Stimulated activated naive CD8-positive, alpha-beta T cell treated with anti-CD3 and anti-CD28 coated beads, Interleukin-15, Interleukin-2, amounts not matched to agents 100 U/mL and 50 U/mL, for 24 hours (primary cell): ENCODE measurements around the gene TFEB.

Experiments
- ATAC-seq: fragments of 150-1000 bp; cut with Tn5 transposase; one replicate; pipeline ENCODE4 v1.10.0; 2021
- DNase-seq: peaks from one replicate; pipeline ENCODE4 v3.0.0; 2021

Gene TFEB

DNA sequence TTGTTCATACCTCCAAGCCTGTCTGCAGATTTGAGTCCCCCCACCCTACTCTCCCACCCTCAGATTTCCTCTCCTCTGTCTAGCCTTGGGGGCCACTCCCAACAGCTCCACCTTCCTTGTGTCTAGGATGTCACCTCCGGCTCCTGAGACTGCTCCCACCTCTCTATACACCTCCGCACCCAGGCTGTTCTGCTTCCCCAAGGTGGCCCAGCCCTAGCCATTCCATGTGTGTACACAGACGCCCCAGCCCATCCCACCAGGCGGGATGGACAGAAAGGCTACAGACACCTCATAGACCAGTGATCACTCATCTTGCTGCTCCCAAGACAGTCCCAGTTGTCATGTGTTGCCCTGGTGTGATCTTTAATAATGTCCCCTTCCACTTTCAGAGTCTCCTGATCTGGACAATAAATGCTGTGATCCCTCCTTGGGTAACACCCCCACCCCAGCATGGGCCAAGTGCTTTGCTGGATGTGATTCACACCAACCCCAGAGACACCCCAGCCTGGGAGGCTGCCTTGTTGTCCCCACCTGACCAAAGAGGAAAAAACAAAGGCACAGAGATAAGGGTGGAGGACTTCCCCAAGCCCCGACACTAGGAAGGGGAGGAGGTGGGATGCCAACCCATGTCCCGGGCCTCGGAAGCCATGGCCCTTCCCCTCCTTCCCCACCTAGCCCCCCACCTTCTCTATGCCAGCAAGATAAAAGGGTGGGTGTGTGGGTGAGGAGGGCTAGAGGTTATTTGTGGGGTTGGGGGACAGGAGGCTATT lies 61.0 kb downstream of the TFEB start:
- ATAC-seq (no peak), DNase-seq (no peak)

DNA sequence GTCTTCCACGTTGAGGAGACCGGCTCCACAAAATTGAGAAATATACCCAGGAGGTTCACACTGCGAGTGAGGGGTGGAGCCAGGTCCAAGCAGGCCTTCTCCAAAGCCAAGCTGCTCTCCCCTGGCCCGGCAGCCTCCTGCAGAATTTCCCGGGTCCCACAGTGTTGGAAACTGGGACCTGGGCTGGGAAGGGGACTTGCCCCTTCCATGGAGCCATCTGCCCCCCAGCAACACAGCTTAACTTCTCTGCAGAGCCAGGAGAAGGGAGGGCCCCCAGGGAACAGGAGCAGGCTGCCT lies 61.8 kb downstream of the TFEB start:
- no peak for ATAC-seq
- no peak for DNase-seq

- ATAC-seq, result no peak
- no peak for DNase-seq
These were observed 62.3 kb downstream of the TFEB start for GRCh38 chr6:41672816-41673703.

GRCh38 chr6:41672016-41672415 lies 63.4 kb downstream of the TFEB start:
- ATAC-seq (no peak), DNase-seq (no peak)

DNA sequence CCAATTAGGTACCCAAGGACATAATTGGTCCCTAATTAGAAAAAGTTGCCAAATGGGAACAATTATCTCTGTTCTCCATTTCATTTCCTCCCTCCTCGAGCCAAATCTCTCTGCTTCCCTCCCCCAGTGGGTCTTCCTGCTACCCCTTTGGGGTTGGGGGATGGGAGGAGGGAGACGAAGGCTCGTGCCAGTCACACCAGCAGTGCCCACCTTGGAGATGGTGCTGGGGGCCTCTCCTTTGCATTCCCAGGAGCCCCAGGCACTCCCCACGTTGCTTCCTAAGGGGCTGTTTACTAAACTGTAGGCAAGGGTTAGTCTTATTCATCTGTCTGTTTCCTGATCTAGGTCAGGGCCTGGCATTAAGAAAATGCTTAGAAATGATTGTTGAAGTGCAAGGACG lies 64.0 kb downstream of the TFEB start:
- no peak for ATAC-seq
- no peak for DNase-seq

DNA sequence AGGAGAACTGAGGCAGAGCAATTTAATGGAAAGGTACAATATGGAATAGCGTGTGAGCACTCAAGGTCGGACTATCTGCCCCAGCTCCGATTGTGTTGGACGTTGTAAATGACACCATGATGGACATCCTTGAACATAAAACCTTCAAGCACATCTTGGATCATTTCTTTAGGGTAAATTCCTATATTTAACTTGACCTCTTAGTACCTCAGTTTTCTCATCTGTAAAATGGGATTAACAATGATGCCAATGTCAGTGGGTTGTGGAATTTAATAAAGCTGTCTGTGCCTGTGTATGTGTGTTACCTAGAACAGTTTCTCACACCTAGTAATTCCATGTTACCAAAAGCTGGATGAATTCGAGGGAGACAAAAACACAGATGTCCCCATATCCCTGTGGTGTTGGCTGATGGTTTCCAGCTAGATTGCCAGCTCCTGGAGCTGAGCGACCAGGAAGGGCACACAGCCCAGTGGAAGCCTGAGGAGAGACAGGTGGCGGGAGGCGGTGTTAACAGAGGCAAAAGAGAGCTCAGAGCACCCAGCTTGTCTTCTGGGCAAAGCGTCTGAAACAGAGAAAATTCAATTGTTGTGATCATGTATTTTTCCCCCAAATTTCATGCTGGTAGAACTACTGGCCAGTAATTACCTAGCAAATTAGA lies 64.6 kb downstream of the TFEB start:
- ATAC-seq (no peak), DNase-seq (no peak)

DNA sequence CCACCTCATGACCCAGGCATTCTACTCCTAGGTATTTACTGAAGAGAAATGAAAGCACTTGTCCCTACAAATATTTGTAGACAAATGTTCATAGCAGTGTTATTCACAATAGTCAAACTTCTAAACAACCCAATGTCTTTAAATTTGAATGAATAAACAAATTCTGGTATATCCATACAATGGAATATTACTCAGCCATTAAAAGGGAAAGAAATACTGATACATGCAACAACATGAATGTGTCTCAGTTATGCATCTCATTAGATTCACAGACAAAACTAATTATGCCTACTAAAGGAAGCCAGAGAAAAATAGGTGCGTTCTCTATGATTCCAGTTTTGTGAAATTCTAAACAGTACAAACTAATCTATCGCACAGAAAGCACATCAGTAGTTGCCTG lies 66.4 kb downstream of the TFEB start:
- no peak for ATAC-seq
- DNase-seq, result no peak

DNA sequence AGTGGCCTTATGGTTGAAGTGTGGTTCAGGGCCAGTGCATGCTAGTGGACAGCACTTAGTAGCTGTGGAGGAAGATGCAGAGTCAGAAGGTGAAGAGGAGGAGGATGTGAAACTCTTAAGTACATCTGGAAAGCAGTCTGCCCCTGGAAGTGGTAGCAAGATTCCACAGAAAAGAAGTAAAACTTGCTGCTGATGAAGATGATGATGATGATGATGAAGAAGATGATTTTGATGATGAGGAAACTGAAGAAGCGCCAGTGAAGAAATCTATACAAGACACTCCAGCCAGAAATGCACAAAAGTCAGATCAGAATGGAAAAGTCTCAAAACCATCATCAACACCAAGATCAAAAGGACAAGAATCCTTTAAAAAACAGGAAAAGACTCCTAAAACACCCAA lies 68.2 kb downstream of the TFEB start:
- DNase-seq (no peak), ATAC-seq (no peak)

DNA sequence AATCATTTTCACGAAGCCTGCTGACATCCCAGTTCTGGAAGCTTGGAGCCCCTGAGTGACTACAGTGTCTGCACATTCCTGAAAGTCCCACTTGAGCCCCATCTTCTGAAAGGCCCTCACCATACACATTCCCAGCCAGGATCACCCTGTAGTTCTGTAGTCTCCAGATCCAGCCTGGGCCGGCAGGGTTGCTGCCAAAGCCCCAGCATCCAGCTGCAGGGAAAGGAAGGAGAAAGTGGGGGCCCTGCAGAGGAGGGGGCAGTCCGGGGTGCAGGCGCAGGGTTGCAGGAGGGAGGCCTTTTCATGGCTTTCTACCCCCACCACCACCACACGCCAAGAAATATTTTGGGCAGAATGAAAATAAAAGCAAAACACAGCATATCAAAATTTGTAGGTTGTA lies 71.1 kb downstream of the TFEB start:
- DNase-seq (no peak), ATAC-seq (no peak)

- ATAC-seq (no peak), DNase-seq (no peak)
These were observed 71.8 kb downstream of the TFEB start for GRCh38 chr6:41663568-41663967.

GRCh38 chr6:41659935-41660334 lies 75.5 kb downstream of the TFEB start:
- ATAC-seq, result no peak
- DNase-seq, result no peak

DNA sequence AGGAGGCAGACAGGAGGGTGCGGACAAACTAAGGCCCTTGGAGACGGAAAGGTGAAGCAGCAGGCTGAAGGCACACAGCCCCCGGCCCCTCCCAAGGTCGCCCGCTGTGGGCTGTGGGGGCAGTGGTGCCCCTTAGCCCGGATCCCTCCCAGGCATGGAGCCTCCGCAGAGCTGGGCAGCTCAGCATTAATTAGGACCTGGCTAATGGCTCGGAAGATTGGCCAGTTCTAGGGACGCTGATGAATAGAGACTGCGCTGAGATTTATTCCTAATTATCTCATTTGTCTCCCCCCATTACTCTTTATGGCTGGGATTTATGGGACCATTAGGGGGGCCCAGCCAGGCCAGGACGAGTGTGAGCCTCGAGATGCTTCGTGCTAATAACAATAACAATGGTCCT lies 76.8 kb downstream of the TFEB start:
- DNase-seq, result no peak
- no peak for ATAC-seq

DNA sequence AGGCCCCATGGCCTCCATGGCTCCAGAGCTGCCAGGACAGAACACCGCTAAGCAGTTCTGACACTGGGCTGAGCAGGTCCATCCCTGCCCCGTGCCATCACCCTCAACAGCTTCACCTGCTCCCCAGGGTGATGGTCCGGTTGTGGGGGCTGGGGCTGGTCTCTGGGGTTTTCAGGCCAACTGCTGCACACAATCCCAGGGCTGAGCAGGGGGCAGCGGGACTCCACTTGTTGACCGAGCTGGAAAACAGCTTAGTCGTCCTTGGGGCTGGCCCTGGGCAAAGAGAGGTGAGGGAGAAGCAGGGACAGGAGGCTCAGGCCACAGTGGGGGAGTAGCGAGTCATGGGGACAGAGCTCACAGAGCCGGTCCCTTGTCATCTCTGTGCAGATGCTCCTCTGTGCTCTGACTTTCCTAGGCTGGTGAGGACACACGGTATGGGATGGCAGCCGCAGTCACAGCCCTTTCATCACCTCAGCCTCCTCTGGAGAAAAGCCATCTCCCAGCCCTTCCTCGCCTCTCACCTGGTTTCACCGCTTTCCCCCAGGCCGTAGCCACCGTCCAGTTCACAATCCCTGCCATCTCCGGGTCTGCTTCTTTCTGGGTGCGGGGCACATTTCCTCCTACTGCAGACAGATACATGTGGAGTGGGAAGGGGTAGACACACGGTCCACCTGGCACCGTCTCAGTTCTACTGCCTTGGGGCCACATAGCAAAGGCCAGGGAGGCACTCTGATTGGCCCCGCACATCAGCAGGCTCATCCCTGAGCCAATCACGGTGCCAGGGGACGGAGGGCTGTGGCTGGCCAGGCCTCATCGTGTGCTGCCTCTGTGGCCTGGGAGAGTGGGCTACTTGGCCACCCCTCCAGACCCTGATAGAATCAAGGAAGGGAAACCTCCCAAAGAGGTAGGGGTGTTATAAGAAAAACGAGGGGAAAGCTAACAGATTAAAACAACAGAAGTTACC lies 78.0 kb downstream of the TFEB start:
- no peak for ATAC-seq

DNA sequence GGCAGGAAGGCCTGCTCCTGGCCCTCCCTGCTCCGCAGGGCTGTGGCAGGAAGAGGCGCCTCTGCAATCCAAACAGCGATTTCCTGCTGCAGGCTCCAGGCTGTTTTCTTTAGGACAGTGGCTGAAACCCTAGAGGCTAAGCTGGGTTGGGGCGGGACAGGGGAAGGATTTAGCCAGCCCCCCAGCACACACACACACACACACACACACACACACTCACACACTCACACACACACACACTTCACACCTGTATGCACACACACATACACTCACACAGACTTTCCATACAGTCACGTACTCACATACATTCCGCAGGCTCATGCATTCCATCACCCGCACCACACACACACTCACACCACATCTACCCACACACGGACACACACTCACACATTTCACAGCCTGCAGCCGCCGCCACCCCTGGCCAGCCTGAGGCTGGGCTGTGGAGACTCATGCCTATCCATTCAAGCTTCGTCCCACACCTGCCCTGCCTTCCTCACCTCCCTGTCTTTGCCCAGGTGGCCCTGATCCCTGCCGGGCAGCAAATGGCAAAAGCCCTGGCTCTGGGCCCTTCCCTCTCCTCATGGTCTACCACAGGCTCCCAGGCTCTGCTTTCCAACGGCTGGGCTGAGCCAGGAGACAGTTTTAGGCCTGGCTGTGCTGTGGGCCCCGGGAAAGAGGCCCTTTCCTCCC lies 79.3 kb downstream of the TFEB start:
- ATAC-seq, result no peak
- DNase-seq, result no peak

More for the DNA sequence above, 78.0 kb downstream of the TFEB start:
- DNase-seq, result no peak

GRCh38 chr6:41655646-41656001 lies 79.8 kb downstream of the TFEB start:
- ATAC-seq (no peak), DNase-seq (no peak)

DNA sequence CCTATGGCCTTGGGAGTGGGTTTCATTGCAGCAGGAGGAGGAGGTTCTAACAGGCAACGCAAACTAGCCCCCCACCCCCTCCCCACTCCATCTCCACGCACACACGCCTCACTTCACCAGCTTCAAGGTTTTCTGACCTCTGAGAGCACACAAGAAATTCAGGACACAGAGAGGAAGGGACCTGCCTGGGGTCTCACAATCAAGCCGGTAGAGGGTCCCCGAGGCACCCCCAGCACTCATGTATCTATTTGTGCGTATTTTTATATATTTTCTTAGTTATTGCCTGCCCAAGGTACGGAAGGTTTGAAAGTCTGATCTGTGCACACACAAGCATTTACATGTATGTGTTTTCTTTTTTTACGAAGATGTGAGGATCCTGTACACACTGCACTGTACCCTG lies 80.2 kb downstream of the TFEB start:
- no peak for ATAC-seq
- no peak for DNase-seq

DNA sequence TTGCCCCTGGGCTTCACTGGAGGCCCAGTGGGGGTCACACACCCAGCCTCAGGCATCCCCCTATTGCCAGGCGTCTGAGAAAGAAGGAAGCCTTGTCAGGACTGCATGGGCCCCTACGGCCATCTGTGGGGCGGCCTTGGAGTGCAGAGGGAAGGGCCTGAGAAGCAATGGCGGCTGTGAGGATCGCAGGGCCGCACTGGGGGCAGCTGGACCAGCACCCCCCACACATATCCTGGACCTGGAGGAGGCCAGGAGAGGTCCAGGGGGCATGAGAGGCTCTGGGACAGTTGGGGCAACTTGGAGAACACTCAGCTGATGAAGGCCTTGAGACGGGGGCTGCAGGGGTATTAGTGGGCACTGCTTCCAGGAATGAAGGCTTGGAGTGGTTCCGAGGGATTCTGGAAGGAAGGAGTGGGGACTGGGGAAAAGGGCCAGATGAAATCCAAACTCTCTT lies 80.7 kb downstream of the TFEB start:
- ATAC-seq, result no peak
- no peak for DNase-seq

- DNase-seq, result no peak
These were observed 81.2 kb downstream of the TFEB start for GRCh38 chr6:41654151-41654697.

DNA sequence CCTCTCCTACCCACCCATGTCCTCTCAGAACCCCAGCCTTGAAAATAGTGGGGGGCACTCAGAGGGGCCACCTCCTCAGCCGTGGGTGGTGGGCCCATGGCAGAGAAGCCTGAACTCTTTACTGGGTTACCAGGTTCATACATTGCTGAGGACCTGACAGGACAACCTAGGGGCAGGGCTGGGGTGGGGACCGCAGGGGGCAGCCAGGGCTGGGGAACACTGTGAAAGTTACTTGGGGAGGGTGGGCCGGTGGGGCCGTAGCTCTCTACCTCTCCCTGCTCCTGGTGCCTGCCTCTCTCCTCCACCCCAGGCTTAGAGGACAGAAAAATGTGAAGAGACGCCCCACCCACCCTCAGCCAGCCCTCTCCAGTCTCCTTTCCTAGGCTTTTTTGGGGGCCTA lies 81.7 kb downstream of the TFEB start:
- DNase-seq (no peak), ATAC-seq (no peak)

More at GRCh38 chr6:41654151-41654697, 81.2 kb downstream of the TFEB start:
- ATAC-seq, result no peak

GRCh38 chr6:41652866-41653652 lies 82.3 kb downstream of the TFEB start:
- DNase-seq, result no peak

More at GRCh38 chr6:41652866-41653652, 82.3 kb downstream of the TFEB start:
- no peak for ATAC-seq
